Ascending aorta (tissue), 2 donors: Measurements from ENCODE around the gene CCDC9B. TPM values are rescaled to one million over a fixed set of nuclear protein-coding genes. Genes with fewer than 3 reads are reported as not detected.

Experiments used
- DNase-seq, 2 donors: peaks; one replicate each; pipeline ENCODE4 v3.0.0-alpha.2; 2019; ENCODE audit warnings: low spot score in 2 of 2
- H3K27ac ChIP-seq, 2 donors: fragments of 200-600 bp; sonication (generic); one replicate each; pipeline ENCODE4 v1.5.1; 2016 to 2017; ENCODE audit warnings: mild to moderate bottlenecking in 1 of 2
- H3K27me3 ChIP-seq: fragments of 200-600 bp; sonication (generic); one replicate; pipeline ENCODE4 v1.5.1; 2017
- H3K36me3 ChIP-seq, 2 donors: fragments of 200-600 bp; sonication (generic); one replicate each; pipeline ENCODE4 v1.5.1; 2016
- H3K4me1 ChIP-seq, 2 donors: fragments of 200-600 bp; sonication (generic); one replicate each; pipeline ENCODE4 v1.5.1; 2016 to 2017; ENCODE audit warnings: mild to moderate bottlenecking in 1 of 2
- H3K4me3 ChIP-seq, 2 donors: fragments of 200-600 bp; sonication (generic); one replicate each; pipeline ENCODE4 v1.5.1; 2016 to 2017; ENCODE audit warnings: mild to moderate bottlenecking in 1 of 2
- H3K9me3 ChIP-seq, 2 donors: fragments of 200-600 bp; sonication (generic); one replicate each; pipeline ENCODE4 v1.5.1; 2016
- intact Hi-C: fragments of 100-400 bp; cut with DNase I; formaldehyde crosslinking; loops from one replicate; pipeline ENCODE4 v1.15.1; 2023
- total RNA-seq: library from RNA; depleted of rRNA; stranded (reverse); fragments of >200 nt; gene quantifications from one replicate; pipeline ENCODE4 v1.1.0, GENCODE V29; 2016
- TF ChIP-seq, protein P1 (sequence below), 3 experiments: fragments of 200-600 bp in 2 of 3; fragments of 450-650 bp in 1 of 3; sonication (generic) in 2 of 3; IDR thresholded peaks; one replicate each; pipeline ENCODE4 v1.5.1; 2016 to 2019; ENCODE audit warnings: antibody characterized with exemption in 3 of 3, mild to moderate bottlenecking in 1 of 3, moderate library complexity in 1 of 3

CCDC9B gene
- total RNA-seq, 1 donor from 2014 or later: 55.8 TPM

DNA sequence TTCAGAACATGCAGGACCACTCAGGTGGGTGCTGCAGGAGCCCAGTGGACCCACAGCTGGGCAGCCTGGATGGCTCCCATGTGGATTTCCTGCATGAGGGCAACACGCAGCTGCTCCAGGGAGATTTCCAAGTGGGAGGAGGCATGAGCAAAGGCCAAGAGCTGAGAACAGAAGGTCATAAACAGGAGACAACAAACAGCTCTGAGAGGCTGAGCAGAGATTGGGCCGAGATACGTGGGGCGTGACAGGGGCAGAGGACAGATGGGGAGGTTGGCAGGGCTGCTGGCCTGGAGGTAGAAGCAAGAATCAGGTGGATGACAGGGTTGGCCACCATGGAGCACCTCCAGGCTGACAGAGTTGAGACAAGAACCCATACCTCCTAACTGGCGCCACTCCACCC lies 13.0 kb upstream of the CCDC9B start:
- intact Hi-C loops: no loop called here
- Histone ChIP-seq H3K36me3 (no peaks in the 10 kb centered on the region), H3K27ac (no peak overlapping the region), H3K27me3 (no peaks in the 10 kb centered on the region), H3K4me3 (no peak overlapping the region), H3K9me3 (no peaks in the 10 kb centered on the region), H3K4me1 (peaks cover 7 to 9% of the 10 kb centered on the region in 2 donors)
- DNase-seq: no peak
- TF ChIP-seq, protein P1, sequence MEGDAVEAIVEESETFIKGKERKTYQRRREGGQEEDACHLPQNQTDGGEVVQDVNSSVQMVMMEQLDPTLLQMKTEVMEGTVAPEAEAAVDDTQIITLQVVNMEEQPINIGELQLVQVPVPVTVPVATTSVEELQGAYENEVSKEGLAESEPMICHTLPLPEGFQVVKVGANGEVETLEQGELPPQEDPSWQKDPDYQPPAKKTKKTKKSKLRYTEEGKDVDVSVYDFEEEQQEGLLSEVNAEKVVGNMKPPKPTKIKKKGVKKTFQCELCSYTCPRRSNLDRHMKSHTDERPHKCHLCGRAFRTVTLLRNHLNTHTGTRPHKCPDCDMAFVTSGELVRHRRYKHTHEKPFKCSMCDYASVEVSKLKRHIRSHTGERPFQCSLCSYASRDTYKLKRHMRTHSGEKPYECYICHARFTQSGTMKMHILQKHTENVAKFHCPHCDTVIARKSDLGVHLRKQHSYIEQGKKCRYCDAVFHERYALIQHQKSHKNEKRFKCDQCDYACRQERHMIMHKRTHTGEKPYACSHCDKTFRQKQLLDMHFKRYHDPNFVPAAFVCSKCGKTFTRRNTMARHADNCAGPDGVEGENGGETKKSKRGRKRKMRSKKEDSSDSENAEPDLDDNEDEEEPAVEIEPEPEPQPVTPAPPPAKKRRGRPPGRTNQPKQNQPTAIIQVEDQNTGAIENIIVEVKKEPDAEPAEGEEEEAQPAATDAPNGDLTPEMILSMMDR (IDR thresholded peaks at IDR 0.05): no peak

DNA sequence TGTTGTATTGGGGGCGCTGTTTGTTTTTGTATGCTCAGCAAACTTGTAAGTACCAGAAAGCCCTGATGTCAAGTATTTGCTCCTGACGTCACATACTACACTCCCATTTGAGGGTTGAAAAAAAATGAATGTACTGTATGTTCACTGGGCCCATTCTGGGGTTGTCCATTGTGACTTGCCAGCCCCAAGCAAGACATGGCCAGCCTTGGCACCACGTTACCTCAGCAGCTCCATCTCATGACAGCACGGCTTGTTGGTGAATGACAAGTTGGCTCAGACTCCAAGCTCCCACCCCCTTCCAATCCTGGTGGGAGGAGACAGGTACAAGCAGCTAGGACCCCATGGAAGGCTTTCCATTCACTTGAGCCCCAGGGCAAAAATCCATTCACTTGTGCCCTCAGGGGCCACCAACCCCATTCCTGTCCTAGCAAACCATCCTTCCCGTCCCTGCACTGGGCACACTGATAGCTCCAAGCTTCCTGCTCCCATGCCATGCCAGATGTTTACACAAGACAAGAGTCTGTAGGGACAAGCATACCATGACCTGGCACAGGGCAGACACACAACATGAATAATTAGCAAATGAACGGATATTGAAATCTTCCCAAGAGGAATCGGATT lies 11.7 kb upstream of the CCDC9B start:
- no peak overlapping the region for H3K27ac ChIP-seq
- H3K4me1 ChIP-seq: peaks cover 0 to under 1% of the 10 kb centered on the region in 2 donors
- no peak for DNase-seq
- intact Hi-C loops: no loop called here
- H3K27me3 ChIP-seq: no peaks in the 10 kb centered on the region
- H3K9me3 ChIP-seq: no peaks in the 10 kb centered on the region
- TF ChIP-seq, protein P1 (IDR thresholded peaks at IDR 0.05): no peak
- no peaks in the 10 kb centered on the region for H3K36me3 ChIP-seq
- H3K4me3 ChIP-seq: no peak overlapping the region

DNA sequence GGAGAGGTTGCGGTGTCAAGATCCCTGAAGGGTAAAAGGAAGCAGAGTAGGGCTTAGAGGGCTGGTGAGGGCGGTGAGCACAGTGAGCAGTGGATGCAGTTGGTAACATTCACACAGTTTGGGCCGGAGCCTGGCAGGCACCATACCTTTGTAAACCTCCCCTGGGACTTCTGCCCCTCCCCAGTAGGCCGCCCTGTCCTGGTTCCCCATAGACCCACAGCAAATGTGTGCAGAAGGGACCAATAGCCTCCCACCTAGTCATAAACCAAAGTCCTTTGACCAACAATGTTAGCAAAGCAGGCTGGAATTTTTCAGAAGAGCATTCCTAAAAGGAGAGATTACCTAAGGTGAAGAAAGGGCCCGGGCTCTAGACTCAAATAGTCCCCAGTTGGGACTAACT lies 8.4 kb upstream of the CCDC9B start:
- intact Hi-C loops: no loop called here
- H3K4me1 ChIP-seq: peaks cover 0 to 3% of the 10 kb centered on the region in 2 donors
- no peak for DNase-seq
- H3K36me3 ChIP-seq: no peaks in the 10 kb centered on the region
- H3K27me3 ChIP-seq: no peaks in the 10 kb centered on the region
- no peak overlapping the region for H3K27ac ChIP-seq
- TF ChIP-seq, protein P1 (IDR thresholded peaks at IDR 0.05): no peak
- no peaks in the 10 kb centered on the region for H3K9me3 ChIP-seq
- no peak overlapping the region for H3K4me3 ChIP-seq

DNA sequence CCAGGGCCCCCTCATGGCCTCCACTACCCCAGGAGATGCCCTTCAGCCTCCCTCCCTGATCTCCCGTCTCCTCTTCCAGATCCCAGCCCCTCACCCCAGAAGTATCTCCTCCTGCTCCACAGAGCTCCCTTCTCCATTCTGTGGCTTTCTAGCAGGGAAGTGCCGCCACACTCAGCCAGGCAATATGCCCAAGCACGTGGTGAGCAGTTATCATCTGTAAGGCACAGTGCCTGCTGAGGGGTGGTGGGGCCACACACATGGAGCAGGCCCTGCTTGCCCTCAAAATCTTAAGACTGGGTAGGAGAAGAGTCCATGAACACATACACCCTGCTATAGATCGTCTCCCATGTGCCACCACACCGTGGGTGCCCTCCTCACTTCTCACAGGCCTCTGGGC lies 7.7 kb upstream of the CCDC9B start:
- H3K27ac ChIP-seq: no peak overlapping the region
- DNase-seq: no peak
- no peaks in the 10 kb centered on the region for H3K27me3 ChIP-seq
- intact Hi-C loops: no loop called here
- H3K4me3 ChIP-seq: no peak overlapping the region
- TF ChIP-seq, protein P1 (IDR thresholded peaks at IDR 0.05): no peak
- peaks cover 0 to 10% of the 10 kb centered on the region in 2 donors for H3K4me1 ChIP-seq
- no peaks in the 10 kb centered on the region for H3K36me3 ChIP-seq
- H3K9me3 ChIP-seq: no peaks in the 10 kb centered on the region

DNA sequence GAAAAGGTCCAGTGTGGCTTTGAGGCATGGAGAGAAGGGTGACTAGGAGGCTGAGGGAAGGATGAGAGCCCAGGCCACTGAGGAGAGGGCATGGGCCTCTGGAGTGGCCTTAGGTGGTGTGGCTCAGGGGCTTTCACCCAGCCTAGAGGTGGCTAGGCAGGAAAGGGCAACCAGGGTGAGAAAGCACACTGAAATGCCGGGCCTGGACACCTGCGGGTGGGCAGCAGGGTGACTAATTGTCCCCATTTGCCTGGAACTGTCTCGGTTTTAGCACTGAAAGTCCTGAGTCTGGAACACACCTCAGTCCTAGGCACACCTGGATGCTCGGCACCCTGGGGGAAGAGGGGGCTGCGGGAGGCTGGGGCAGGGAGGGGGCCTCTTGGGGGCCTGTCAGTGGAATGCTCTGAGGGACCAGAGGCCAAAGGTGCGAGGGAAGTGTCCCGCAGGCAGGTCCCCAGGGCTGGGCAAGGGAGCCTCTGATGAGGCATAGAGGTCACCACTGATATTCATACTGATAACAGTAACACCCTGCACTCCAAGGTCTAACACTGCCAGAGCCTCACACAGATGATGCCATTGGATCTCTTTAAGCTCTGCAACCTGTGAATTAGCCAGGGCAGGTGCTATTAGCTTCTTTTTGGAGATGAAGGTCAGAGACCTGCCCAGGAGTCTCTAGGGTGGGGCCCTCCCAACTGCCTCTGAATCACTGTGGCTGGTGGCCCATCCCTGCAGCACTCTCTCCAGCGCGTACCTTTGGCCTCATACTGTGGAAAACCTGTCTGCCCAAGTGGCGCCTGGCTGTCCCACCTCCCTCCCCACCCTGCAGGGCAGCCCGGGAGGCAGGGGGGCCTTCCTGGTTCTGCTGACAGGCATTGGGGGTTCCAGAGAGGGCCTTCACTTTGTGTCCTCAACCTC lies 7.1 kb upstream of the CCDC9B start:
- no peak for DNase-seq
- H3K4me1 ChIP-seq: peaks cover 4 to 16% of the 10 kb centered on the region in 2 donors
- no peaks in the 10 kb centered on the region for H3K9me3 ChIP-seq
- intact Hi-C loops: no loop called here
- H3K27ac ChIP-seq: no peak overlapping the region
- no peak overlapping the region for H3K4me3 ChIP-seq
- H3K27me3 ChIP-seq: no peaks in the 10 kb centered on the region
- TF ChIP-seq, protein P1 (IDR thresholded peaks at IDR 0.05): no peak
- H3K36me3 ChIP-seq: no peaks in the 10 kb centered on the region
